Sigmoid colon (tissue), 7 donors: ENCODE data around the gene OTX1. TPM values are rescaled to one million over a fixed set of nuclear protein-coding genes. Genes with fewer than 3 reads are reported as not detected.

Experiments used
- DNase-seq: peaks from one replicate; pipeline ENCODE4 v3.0.0-alpha.2; 2019
- H3K27ac ChIP-seq, 4 donors: fragments of 200-600 bp; sonication (generic); one replicate each; pipeline ENCODE4 v1.5.1; 2016 to 2019; ENCODE audit warnings: mild to moderate bottlenecking in 1 of 4
- H3K27me3 ChIP-seq, 3 donors: fragments of 200-600 bp; sonication (generic); one replicate each; pipeline ENCODE4 v1.5.1; 2019; ENCODE audit warnings: mild to moderate bottlenecking in 1 of 3
- H3K36me3 ChIP-seq, 4 donors: fragments of 200-600 bp; sonication (generic); one replicate each; pipeline ENCODE4 v1.5.1; 2016 to 2019
- H3K4me1 ChIP-seq, 4 donors: fragments of 200-600 bp; sonication (generic); one replicate each; pipeline ENCODE4 v1.5.1; 2017 to 2019
- H3K4me3 ChIP-seq, 4 donors: fragments of 200-600 bp; sonication (generic); one replicate each; pipeline ENCODE4 v1.5.1; 2017 to 2019; ENCODE audit warnings: mild to moderate bottlenecking in 2 of 4, moderate library complexity in 1 of 4
- H3K9me3 ChIP-seq, 4 donors: fragments of 200-600 bp in 3 of 4; sonication (generic) in 3 of 4; one replicate each; pipeline versions ENCODE4 v1.5.1 to v1.6.1; 2013 to 2019
- CTCF ChIP-seq, 4 experiments: fragments of 450-650 bp in 3 of 4; fragments of 200-600 bp in 1 of 4; IDR thresholded peaks; one replicate each; pipeline ENCODE4 v1.5.1; 2016 to 2019; ENCODE audit warnings: antibody characterized with exemption in 4 of 4, mild to moderate bottlenecking in 3 of 4, moderate library complexity in 2 of 4
- EP300 ChIP-seq, 4 donors: sonication (generic); formaldehyde crosslinking; IDR thresholded peaks; one replicate each; pipeline ENCODE4 v1.6.1; 2017; ENCODE audit warnings: antibody characterized with exemption in 4 of 4
- POLR2A ChIP-seq, 2 donors: fragments of 450-650 bp; IDR thresholded peaks; one replicate each; pipeline ENCODE4 v1.6.1; 2016; ENCODE audit warnings: antibody characterized with exemption in 2 of 2, mild to moderate bottlenecking in 2 of 2, moderate library complexity in 2 of 2
- POLR2AphosphoS5 ChIP-seq, 4 donors: sonication (generic); formaldehyde crosslinking; IDR thresholded peaks; one replicate each; pipeline ENCODE4 v1.6.1; 2017; ENCODE audit warnings: antibody characterized with exemption in 4 of 4
- WGBS, 2 donors: extraction: QIAGEN DNeasy Blood & Tissue Kit; methylation state at CpG; one replicate each; pipeline ENCODE4 v1.1.7; 2013; 5-methylcytosine and 5-hydroxymethylcytosine counted together
- intact Hi-C: fragments of 100-400 bp; cut with DNase I; formaldehyde crosslinking; loops from one replicate; pipeline ENCODE4 v1.15.1; 2023
- polyA plus RNA-seq, 3 donors: library from polyadenylated mRNA; stranded (reverse); fragments of 200-250 nt; gene quantifications; one replicate each; pipeline ENCODE4 v1.2.3, GENCODE V29; 2013
- total RNA-seq, 4 donors: library from RNA; depleted of rRNA; stranded (reverse); fragments of >200 nt; gene quantifications; one replicate each; pipeline ENCODE4 v1.1.0, GENCODE V29; 2016
- donor health status: healthy with polysubstance abuse.
- donor health status: Bipolar disorder and iron deficiency.
- donor health status: healthy.

Gene OTX1
- total and polyA plus RNA-seq, 7 donors: 0.54 TPM; not detected in 6

- DNase-seq: peak; percentile 66
- Histone ChIP-seq H3K36me3 (peaks cover 0 to 13% (median under 1%) of the 10 kb centered on the region in 4 donors), H3K27me3 (peaks cover 85 to 100% (median 99%) of the 10 kb centered on the region in 3 donors), H3K27ac (no peak overlapping the region), H3K9me3 (peaks cover 0 to 8% (median 0%) of the 10 kb centered on the region in 4 donors), H3K4me1 (peaks cover 2 to 63% (median 57%) of the 10 kb centered on the region in 4 donors), H3K4me3 (peak overlapping the region in 3 of 4 donors; percentile 36 to 52 (median 51))
- no peak for TF ChIP-seq EP300 (IDR thresholded peaks at IDR 0.05)
- TF ChIP-seq CTCF (IDR thresholded peaks at IDR 0.05): no peak
- TF ChIP-seq POLR2A (IDR thresholded peaks at IDR 0.05): no peak
- TF ChIP-seq POLR2AphosphoS5 (IDR thresholded peaks at IDR 0.05): no peak
- intact Hi-C loops: no loop called here
- 4 to 5% methylated on average over 42 of the region's 42 CpGs for WGBS, 2 donors
Measured at GRCh38 chr2:63051042-63051794, 588 bp downstream of the OTX1 start.

DNA sequence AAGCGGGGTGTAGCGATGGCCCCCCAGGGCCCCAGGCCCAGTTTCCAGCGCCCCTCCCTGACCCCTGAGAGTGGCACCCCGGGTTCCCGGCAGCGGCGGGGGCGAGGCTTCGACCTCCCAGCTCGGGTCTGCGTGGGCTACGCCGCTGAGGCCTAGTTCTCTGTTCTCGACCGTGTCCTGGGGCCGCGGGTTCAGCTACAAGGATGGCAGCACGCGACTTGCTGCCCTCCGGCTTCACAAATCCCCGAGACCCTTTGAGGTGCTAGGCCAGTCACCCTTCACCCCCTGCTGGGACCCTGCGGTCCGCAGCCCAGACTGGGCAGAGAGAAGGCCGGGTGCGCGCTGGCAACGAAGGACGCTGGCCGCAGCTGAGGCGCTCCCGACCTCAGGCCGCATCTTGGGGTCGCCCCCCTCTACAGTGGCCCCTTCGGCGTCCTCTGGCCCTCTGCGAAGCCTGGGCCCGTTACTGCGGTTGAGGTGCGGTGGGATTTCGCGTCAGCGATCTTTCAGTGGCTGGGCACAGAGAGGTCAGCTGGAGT lies 1.2 kb downstream of the OTX1 start:
- TF ChIP-seq EP300 (IDR thresholded peaks at IDR 0.05) (no peak), CTCF (IDR thresholded peaks at IDR 0.05) (no peak), POLR2A (IDR thresholded peaks at IDR 0.05) (no peak), POLR2AphosphoS5 (IDR thresholded peaks at IDR 0.05) (no peak)
- Histone ChIP-seq H3K4me1 (peaks cover 2 to 69% (median 64%) of the 10 kb centered on the region in 4 donors), H3K27me3 (peaks cover 91 to 100% (median 100%) of the 10 kb centered on the region in 3 donors), H3K36me3 (peaks cover 0 to 7% (median 0%) of the 10 kb centered on the region in 4 donors), H3K27ac (no peak overlapping the region), H3K4me3 (no peak overlapping the region), H3K9me3 (peaks cover 0 to 8% (median 0%) of the 10 kb centered on the region in 4 donors)
- 34 to 58% methylated on average over 42 of the region's 42 CpGs for WGBS, 2 donors
- no peak for DNase-seq
- intact Hi-C loops: no loop called here

GRCh38 chr2:63052411-63053080 lies 1.9 kb downstream of the OTX1 start:
- peaks cover 2 to 75% (median 70%) of the 10 kb centered on the region in 4 donors for H3K4me1 ChIP-seq
- peaks cover 0 to 8% (median 0%) of the 10 kb centered on the region in 4 donors for H3K9me3 ChIP-seq
- H3K36me3 ChIP-seq: no peaks in the 10 kb centered on the region
- no peak overlapping the region for H3K4me3 ChIP-seq
- H3K27ac ChIP-seq: no peak overlapping the region
- 38 to 45% methylated on average over 27 of the region's 27 CpGs for WGBS, 2 donors
- TF ChIP-seq POLR2AphosphoS5 (IDR thresholded peaks at IDR 0.05) (no peak), CTCF (IDR thresholded peaks at IDR 0.05) (no peak), EP300 (IDR thresholded peaks at IDR 0.05) (no peak), POLR2A (IDR thresholded peaks at IDR 0.05) (no peak)
- intact Hi-C loops: no loop called here
- H3K27me3 ChIP-seq: peaks cover 91 to 100% (median 100%) of the 10 kb centered on the region in 3 donors
- DNase-seq: peak; percentile 54

DNA sequence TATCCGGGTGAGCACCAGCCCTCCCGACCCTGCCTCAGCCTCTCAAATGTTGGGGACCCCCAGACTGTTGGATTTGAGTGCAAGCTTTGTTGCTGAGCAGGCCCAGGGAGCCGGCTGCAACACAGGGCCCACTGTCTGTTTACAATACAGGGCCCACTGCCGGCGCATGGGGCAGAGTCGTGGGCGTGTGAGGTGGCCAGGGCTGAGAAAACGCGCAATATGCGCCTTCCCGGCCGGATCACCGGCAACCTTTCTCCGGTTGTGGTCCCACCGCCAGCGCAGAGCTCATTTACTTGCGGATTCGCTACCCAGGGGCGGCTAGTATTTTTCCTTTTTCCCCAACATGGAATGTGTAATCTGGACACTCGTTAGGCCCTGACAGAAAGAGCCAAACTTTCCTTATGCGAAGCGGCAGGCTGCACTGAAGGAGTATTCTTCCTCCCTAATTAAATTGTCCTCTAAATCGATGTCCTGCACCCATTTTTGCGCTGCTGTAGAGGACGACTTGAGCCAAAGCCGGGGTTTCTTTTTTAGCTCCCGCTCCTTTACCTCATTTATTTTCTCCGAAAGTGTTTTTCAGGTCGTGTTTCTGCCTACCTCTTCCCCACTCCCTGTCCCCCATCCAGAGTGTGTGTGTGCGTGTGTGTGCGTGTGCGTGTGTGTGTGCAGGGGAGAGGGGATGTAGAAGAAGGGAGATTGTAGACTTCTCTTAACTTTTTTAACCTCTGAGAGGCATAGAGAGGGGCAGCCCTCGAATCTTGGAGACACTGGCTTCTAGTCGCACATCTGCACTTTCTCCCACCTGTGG lies 2.7 kb downstream of the OTX1 start:
- no peak overlapping the region for H3K27ac ChIP-seq
- no peaks in the 10 kb centered on the region for H3K36me3 ChIP-seq
- TF ChIP-seq POLR2AphosphoS5 (IDR thresholded peaks at IDR 0.05) (no peak), EP300 (IDR thresholded peaks at IDR 0.05) (no peak), POLR2A (IDR thresholded peaks at IDR 0.05) (no peak), CTCF (IDR thresholded peaks at IDR 0.05) (no peak)
- peaks cover 91 to 100% (median 100%) of the 10 kb centered on the region in 3 donors for H3K27me3 ChIP-seq
- WGBS, 2 donors: 27 to 28% methylated on average over 34 of the region's 34 CpGs
- peaks cover 2 to 78% (median 75%) of the 10 kb centered on the region in 4 donors for H3K4me1 ChIP-seq
- no peak overlapping the region for H3K4me3 ChIP-seq
- intact Hi-C loops: no loop called here
- peaks cover 0 to 7% (median 0%) of the 10 kb centered on the region in 4 donors for H3K9me3 ChIP-seq
- no peak for DNase-seq
